Parathyroid adenoma (tissue), 2 donors: ENCODE measurements around the gene RPL18.
"Not testable (repeated sequence)": the region's sequence is repeated elsewhere in the genome, so short reads cannot be mapped to it uniquely, and the experiment has no call there.

Experiments
- H2AFZ ChIP-seq: fragments of 300-600 bp; sonication (generic); one replicate; pipeline ENCODE4 v1.7.0; 2017; ENCODE audit warnings: antibody characterized with exemption, mild to moderate bottlenecking
- H3K27ac ChIP-seq: fragments of 300-600 bp; sonication (generic); one replicate; pipeline ENCODE4 v1.7.0; 2017
- H3K27me3 ChIP-seq: fragments of 300-600 bp; sonication (generic); one replicate; pipeline ENCODE4 v1.7.0; 2017; ENCODE audit warnings: low read length; ENCODE audit not compliant: control insufficient read depth, insufficient read depth
- H3K36me3 ChIP-seq: fragments of 300-600 bp; sonication (generic); one replicate; pipeline ENCODE4 v1.7.0; 2017; ENCODE audit warnings: low read length; ENCODE audit not compliant: control insufficient read depth, insufficient read depth
- H3K4me1 ChIP-seq: fragments of 300-600 bp; sonication (generic); one replicate; pipeline ENCODE4 v1.7.0; 2017; ENCODE audit warnings: control low read depth
- H3K4me2 ChIP-seq: fragments of 300-600 bp; sonication (generic); one replicate; pipeline ENCODE4 v1.7.0; 2017; ENCODE audit warnings: low read length
- H3K4me3 ChIP-seq: fragments of 300-600 bp; sonication (generic); one replicate; pipeline ENCODE4 v1.7.0; 2017; ENCODE audit warnings: low read depth, low read length
- H3K79me2 ChIP-seq: fragments of 300-600 bp; sonication (generic); one replicate; pipeline ENCODE4 v1.7.0; 2017; ENCODE audit warnings: control low read depth
- H3K9ac ChIP-seq: fragments of 300-600 bp; sonication (generic); one replicate; pipeline ENCODE4 v1.7.0; 2017; ENCODE audit warnings: mild to moderate bottlenecking
- H3K9me3 ChIP-seq: fragments of 300-600 bp; sonication (generic); one replicate; pipeline ENCODE4 v1.7.0; 2017; ENCODE audit warnings: low read length; ENCODE audit not compliant: control insufficient read depth
- CTCF ChIP-seq: fragments of 300-600 bp; sonication (generic); IDR thresholded peaks from one replicate; pipeline ENCODE4 v1.7.0; 2017; ENCODE audit warnings: antibody characterized with exemption, mild to moderate bottlenecking
- donor health status: primary hyperparathyroidism.

RPL18 gene

GRCh38 chr19:48578891-48579290 is 40.1 kb downstream of the RPL18 start:
- no peak overlapping the region for H3K4me2 ChIP-seq
- no peak overlapping the region for H3K27ac ChIP-seq
- H3K4me1 ChIP-seq, result peaks cover under 1% of the 10 kb centered on the region
- H3K9me3 ChIP-seq, result no peaks in the 10 kb centered on the region
- H2AFZ ChIP-seq, result no peak overlapping the region
- H3K27me3 ChIP-seq, result no peaks in the 10 kb centered on the region
- TF ChIP-seq CTCF, result no peak
- H3K9ac ChIP-seq, result no peak overlapping the region
- no peak overlapping the region for H3K4me3 ChIP-seq
- H3K36me3 ChIP-seq, result no peaks in the 10 kb centered on the region
- H3K79me2 ChIP-seq, result no peaks in the 10 kb centered on the region

GRCh38 chr19:48577908-48578307 is 41.1 kb downstream of the RPL18 start:
- not testable (repeated sequence) for H3K4me1 ChIP-seq, H2AFZ ChIP-seq, H3K9ac ChIP-seq, H3K36me3 ChIP-seq, H3K4me2 ChIP-seq, H3K27ac ChIP-seq, H3K27me3 ChIP-seq, H3K4me3 ChIP-seq, H3K79me2 ChIP-seq, H3K9me3 ChIP-seq

GRCh38 chr19:48575931-48576622 is 42.9 kb downstream of the RPL18 start:
- no peak for TF ChIP-seq CTCF
- Histone ChIP-seq H3K27ac (no peak overlapping the region), H3K27me3 (no peaks in the 10 kb centered on the region)

GRCh38 chr19:48573163-48573505 is 45.8 kb downstream of the RPL18 start:
- Histone ChIP-seq H3K4me3 (no peak overlapping the region), H3K79me2 (no peaks in the 10 kb centered on the region), H3K27ac (no peak overlapping the region), H2AFZ (no peak overlapping the region), H3K9ac (no peak overlapping the region), H3K4me1 (no peaks in the 10 kb centered on the region), H3K36me3 (no peaks in the 10 kb centered on the region), H3K27me3 (no peaks in the 10 kb centered on the region), H3K4me2 (no peak overlapping the region), H3K9me3 (no peaks in the 10 kb centered on the region)
- no peak for TF ChIP-seq CTCF

More at GRCh38 chr19:48575931-48576622, 42.9 kb downstream of the RPL18 start:
- Histone ChIP-seq H3K4me1 (no peaks in the 10 kb centered on the region), H3K36me3 (no peaks in the 10 kb centered on the region), H3K9me3 (no peaks in the 10 kb centered on the region), H3K79me2 (no peaks in the 10 kb centered on the region), H3K9ac (no peak overlapping the region), H3K4me2 (no peak overlapping the region), H2AFZ (no peak overlapping the region), H3K4me3 (no peak overlapping the region)

- Histone ChIP-seq H3K9ac (no peak overlapping the region), H3K27me3 (no peaks in the 10 kb centered on the region), H3K4me3 (no peak overlapping the region), H2AFZ (no peak overlapping the region), H3K27ac (no peak overlapping the region), H3K4me1 (no peaks in the 10 kb centered on the region), H3K9me3 (no peaks in the 10 kb centered on the region), H3K4me2 (no peak overlapping the region), H3K36me3 (no peaks in the 10 kb centered on the region), H3K79me2 (no peaks in the 10 kb centered on the region)
- TF ChIP-seq CTCF, result no peak
Measured at GRCh38 chr19:48571378-48572162, 47.4 kb downstream of the RPL18 start.
